CD4-positive, alpha-beta memory T cell (primary cell): Measurements from ENCODE around the gene PXMP2. TPM values are rescaled to one million over a fixed set of nuclear protein-coding genes. Genes with fewer than 3 reads are reported as not detected.

Experiments used
- CTCF ChIA-PET: fragments of 350-600 bp; sonication (Branson Sonifier 250); formaldehyde crosslinking; loops from one replicate; lab custom pipeline; 2021; ENCODE audit warnings: inconsistent platforms; ENCODE audit not compliant: partially characterized antibody; lab: Charles Lee
- POLR2A ChIA-PET: fragments of 350-600 bp; sonication (Branson Sonifier 250); formaldehyde crosslinking; loops from one replicate; lab custom pipeline; 2021; ENCODE audit not compliant: partially characterized antibody; lab: Charles Lee
- DNase-seq, 5 donors: peaks; one replicate each; pipeline versions ENCODE4 v3.0.0 to v3.0.0-alpha.2; 2020 to 2022; ENCODE audit warnings: mixed read lengths in 1 of 5
- H3K27ac ChIP-seq: one replicate; pipeline ENCODE4 v1.7.0; 2013; ENCODE audit warnings: low read depth, low read length
- H3K27me3 ChIP-seq: 2 replicates; pipeline ENCODE4 v1.7.0; 2013; ENCODE audit warnings: mild to moderate bottlenecking, low read length, moderate library complexity; ENCODE audit not compliant: insufficient read depth
- H3K36me3 ChIP-seq: 2 replicates; pipeline ENCODE4 v1.7.0; 2013; ENCODE audit warnings: mild to moderate bottlenecking, low read length, moderate library complexity; ENCODE audit not compliant: insufficient read depth
- H3K4me1 ChIP-seq: 2 replicates; pipeline ENCODE4 v1.7.0; 2013; ENCODE audit warnings: mild to moderate bottlenecking, low read length, moderate library complexity; ENCODE audit not compliant: insufficient read depth
- H3K4me3 ChIP-seq, 2 donors: one replicate each; pipeline ENCODE4 v1.7.0; 2013; ENCODE audit warnings: low read length in 2 of 2, mild to moderate bottlenecking in 1 of 2
- H3K9me3 ChIP-seq, 2 donors: one replicate each; pipeline ENCODE4 v1.7.0; 2013; ENCODE audit warnings: low read length in 2 of 2, control low read depth in 1 of 2; ENCODE audit not compliant: control insufficient read depth in 1 of 2
- H3K27ac Mint-ChIP-seq, 7 donors: one replicate each; pipeline ENCODE4 v1.8.0; 2020 to 2021; ENCODE audit warnings: mixed read lengths in 7 of 7, mild to moderate bottlenecking in 6 of 7, inconsistent platforms in 3 of 7, moderate library complexity in 3 of 7
- H3K27me3 Mint-ChIP-seq, 2 donors: one replicate each; pipeline ENCODE4 v1.8.0; 2020 to 2021; ENCODE audit warnings: mixed read lengths in 2 of 2
- H3K36me3 Mint-ChIP-seq, 2 donors: one replicate each; pipeline ENCODE4 v1.8.0; 2020 to 2021; ENCODE audit warnings: mixed read lengths in 2 of 2, inconsistent platforms in 1 of 2, mild to moderate bottlenecking in 1 of 2
- H3K4me1 Mint-ChIP-seq, 4 donors: one replicate each; pipeline ENCODE4 v1.8.0; 2020 to 2021; ENCODE audit warnings: mixed read lengths in 4 of 4, mild to moderate bottlenecking in 1 of 4
- H3K4me3 Mint-ChIP-seq, 8 donors: one replicate each; pipeline ENCODE4 v1.8.0; 2020 to 2021; ENCODE audit warnings: mixed read lengths in 8 of 8, mild to moderate bottlenecking in 7 of 8, moderate library complexity in 6 of 8, inconsistent platforms in 3 of 8
- H3K9me3 Mint-ChIP-seq, 8 donors: one replicate each; pipeline ENCODE4 v1.8.0; 2020 to 2021; ENCODE audit warnings: mixed read lengths in 8 of 8, mild to moderate bottlenecking in 5 of 8, inconsistent platforms in 3 of 8, moderate library complexity in 1 of 8
- intact Hi-C: fragments of 100-400 bp; cut with micrococcal nuclease; formaldehyde crosslinking; loops from one replicate; pipeline ENCODE4 v1.15.1; 2023
- polyA plus RNA-seq, 2 donors: library from polyadenylated mRNA; unstranded; fragments of 300-500 nt; fragmentation: Illumina TruSeq; gene quantifications; one replicate each; pipeline ENCODE4 v1.2.3, GENCODE V29; 2021
- total RNA-seq, 2 experiments: library from RNA; stranded (reverse); gene quantifications; one replicate each; pipeline ENCODE4 v1.2.3, GENCODE V29; 2021

The PXMP2 gene
- total and polyA plus RNA-seq, 4 experiments from 2014 or later, result 4.2 to 23.9 (median 10.0) TPM

GRCh38 chr12:132710405-132711079 lies 23.2 kb downstream of the PXMP2 start, which contains the start of gene PGAM5:
PGAM5 (plus strand) TSS chr12:132710842; CDS start chr12:132710877, 35 bp downstream.
- Mint-ChIP-seq H3K36me3 (peaks cover 11 to 22% of the 10 kb centered on the region in 2 donors), H3K27me3 (no peaks in the 10 kb centered on the region), H3K27ac (peak within 1 kb of the TSS; percentile 92 to 95 (median 94)), H3K4me1 (peaks cover 8 to 33% (median 19%) of the 10 kb centered on the region in 4 donors), H3K9me3 (peaks cover 0 to 21% (median 14%) of the 10 kb centered on the region in 8 donors), H3K4me3 (peak within 1 kb of the TSS; percentile 88 to 90 (median 90))
- Histone ChIP-seq H3K9me3 (peaks cover 0 to 11% of the 10 kb centered on the region in 2 donors), H3K4me1 (peaks cover 28% of the 10 kb centered on the region), H3K4me3 (peak within 1 kb of the TSS; percentile 48 to 70), H3K36me3 (peaks cover 10% of the 10 kb centered on the region), H3K27me3 (no peaks in the 10 kb centered on the region), H3K27ac (peak within 1 kb of the TSS; percentile 91)
- intact Hi-C loops, result loop anchor here (1.0 to 5.0 kb wide), 5 partner anchors 23 to 198 kb away; partner anchors contain the start of genes CHFR, GOLGA3, POLE and PXMP2
- CTCF ChIA-PET, result interaction anchor here (1.2 kb wide), 1 partner anchor 57 kb away, joined by 3 read pairs; no protein-coding TSS in a partner anchor
- POLR2A ChIA-PET, result interaction anchor here (0.8 to 2.5 kb wide), 11 partner anchors 10 to 276 kb away, joined by 3 to 9 read pairs (median 3); partner anchors contain the start of genes CHFR, GOLGA3 and ZNF26
- peak; percentile 95 to 97 (median 96) for DNase-seq

- peaks cover 0 to 11% of the 10 kb centered on the region in 2 donors for H3K9me3 ChIP-seq
- CTCF ChIA-PET, result interaction anchor here (1.2 kb wide), 1 partner anchor 57 kb away, joined by 3 read pairs; no protein-coding TSS in a partner anchor
Measured at GRCh38 chr12:132711080-132711843, 23.9 kb downstream of the PXMP2 start.

GRCh38 chr12:132713123-132713522 lies 25.7 kb downstream of the PXMP2 start:
- H3K9me3 Mint-ChIP-seq, result peaks cover 0 to 8% (median 5%) of the 10 kb centered on the region in 8 donors
- H3K27me3 Mint-ChIP-seq, result no peaks in the 10 kb centered on the region
- H3K4me1 ChIP-seq, result peaks cover 28% of the 10 kb centered on the region
- H3K4me1 Mint-ChIP-seq, result peaks cover 8 to 33% (median 18%) of the 10 kb centered on the region in 4 donors
- peak overlapping the region in 2 of 8 donors; percentile 29 to 39 for H3K4me3 Mint-ChIP-seq
- peaks cover 0 to 2% of the 10 kb centered on the region in 2 donors for H3K9me3 ChIP-seq
- peaks cover 8 to 27% of the 10 kb centered on the region in 2 donors for H3K36me3 Mint-ChIP-seq
- POLR2A ChIA-PET, result interaction anchor here (1.1 kb wide), 1 partner anchor 49 kb away, joined by 3 read pairs; the partner anchor contains the start of gene ANKLE2
- no peak overlapping the region for H3K4me3 ChIP-seq
- no peak for DNase-seq
- CTCF ChIA-PET, result no interaction called here
- intact Hi-C loops, result loop anchor here (5.0 kb wide), 1 partner anchor 174 kb away; the partner anchor contains the start of gene CHFR
- H3K36me3 ChIP-seq, result peaks cover 19% of the 10 kb centered on the region
- H3K27ac Mint-ChIP-seq, result peak overlapping the region in 2 of 7 donors; percentile 30 to 75
- no peaks in the 10 kb centered on the region for H3K27me3 ChIP-seq
- no peak overlapping the region for H3K27ac ChIP-seq

More at GRCh38 chr12:132711080-132711843, 23.9 kb downstream of the PXMP2 start:
- peaks cover 15% of the 10 kb centered on the region for H3K36me3 ChIP-seq
- no peaks in the 10 kb centered on the region for H3K27me3 ChIP-seq
- Mint-ChIP-seq H3K4me3 (peak overlapping the region; percentile 75 to 88 (median 83)), H3K27ac (peak overlapping the region in 6 of 7 donors; percentile 19 to 72 (median 58)), H3K4me1 (peaks cover 8 to 33% (median 19%) of the 10 kb centered on the region in 4 donors), H3K27me3 (no peaks in the 10 kb centered on the region), H3K36me3 (peaks cover 11 to 22% of the 10 kb centered on the region in 2 donors), H3K9me3 (peaks cover 0 to 21% (median 14%) of the 10 kb centered on the region in 8 donors)
- intact Hi-C loops, result loop anchor here (2.0 to 5.0 kb wide), 2 partner anchors 118 to 176 kb away; partner anchors contain the start of genes CHFR and GOLGA3
- H3K27ac ChIP-seq, result peak overlapping the region; percentile 64
- POLR2A ChIA-PET, result interaction anchor here (0.8 to 2.5 kb wide), 8 partner anchors 9 to 275 kb away, joined by 3 to 9 read pairs (median 4); partner anchors contain the start of genes GOLGA3 and ZNF26
- peak overlapping the region in 1 of 2 donors; percentile 66 for H3K4me3 ChIP-seq
- H3K4me1 ChIP-seq, result peaks cover 28% of the 10 kb centered on the region
- no peak for DNase-seq

GRCh38 chr12:132715874-132716273 lies 28.5 kb downstream of the PXMP2 start:
- no peak for DNase-seq
- H3K27me3 Mint-ChIP-seq, result no peaks in the 10 kb centered on the region
- ChIA-PET POLR2A (no interaction called here), CTCF (no interaction called here)
- Histone ChIP-seq H3K36me3 (peaks cover 37% of the 10 kb centered on the region), H3K4me3 (no peak overlapping the region), H3K27me3 (no peaks in the 10 kb centered on the region), H3K9me3 (no peaks in the 10 kb centered on the region), H3K4me1 (peaks cover 20% of the 10 kb centered on the region), H3K27ac (no peak overlapping the region)
- H3K4me1 Mint-ChIP-seq, result peaks cover 6 to 28% (median 14%) of the 10 kb centered on the region in 4 donors
- H3K27ac Mint-ChIP-seq, result no peak overlapping the region
- H3K36me3 Mint-ChIP-seq, result peaks cover 15 to 36% of the 10 kb centered on the region in 2 donors
- peaks cover 0 to 6% (median 0%) of the 10 kb centered on the region in 8 donors for H3K9me3 Mint-ChIP-seq
- no peak overlapping the region for H3K4me3 Mint-ChIP-seq
- intact Hi-C loops, result no loop called here

GRCh38 chr12:132716356-132716755 lies 29.0 kb downstream of the PXMP2 start:
- Mint-ChIP-seq H3K4me1 (peaks cover 6 to 27% (median 13%) of the 10 kb centered on the region in 4 donors), H3K9me3 (peaks cover 0 to 6% (median 0%) of the 10 kb centered on the region in 8 donors), H3K4me3 (no peak overlapping the region), H3K27me3 (no peaks in the 10 kb centered on the region), H3K36me3 (peaks cover 15 to 40% of the 10 kb centered on the region in 2 donors), H3K27ac (no peak overlapping the region)
- Histone ChIP-seq H3K27ac (no peak overlapping the region), H3K27me3 (no peaks in the 10 kb centered on the region), H3K9me3 (no peaks in the 10 kb centered on the region), H3K4me3 (no peak overlapping the region), H3K4me1 (peaks cover 18% of the 10 kb centered on the region), H3K36me3 (peaks cover 42% of the 10 kb centered on the region)
- ChIA-PET POLR2A (no interaction called here), CTCF (no interaction called here)
- intact Hi-C loops, result no loop called here
- DNase-seq, result no peak

GRCh38 chr12:132717011-132717410 lies 29.6 kb downstream of the PXMP2 start:
- H3K4me3 ChIP-seq, result no peak overlapping the region
- Mint-ChIP-seq H3K9me3 (peaks cover 0 to 6% (median 0%) of the 10 kb centered on the region in 8 donors), H3K27ac (no peak overlapping the region), H3K36me3 (peaks cover 15 to 45% of the 10 kb centered on the region in 2 donors), H3K4me3 (no peak overlapping the region), H3K27me3 (no peaks in the 10 kb centered on the region), H3K4me1 (peaks cover 3 to 20% (median 10%) of the 10 kb centered on the region in 4 donors)
- POLR2A ChIA-PET, result no interaction called here
- intact Hi-C loops, result no loop called here
- DNase-seq, result no peak
- CTCF ChIA-PET, result no interaction called here
- H3K9me3 ChIP-seq, result no peaks in the 10 kb centered on the region
- H3K27me3 ChIP-seq, result no peaks in the 10 kb centered on the region
- no peak overlapping the region for H3K27ac ChIP-seq
- peaks cover 12% of the 10 kb centered on the region for H3K4me1 ChIP-seq
- peaks cover 42% of the 10 kb centered on the region for H3K36me3 ChIP-seq
